Astrocyte of the cerebellum (primary cell): ENCODE data around the gene OR6X1.

Experiments used
- DNase-seq: peaks from one replicate; pipeline ENCODE4 v3.0.0-alpha.2; 2011; ENCODE audit warnings: low read depth
- H3K4me3 ChIP-seq: 2 replicates; pipeline ENCODE4 v1.5.1; 2011; ENCODE audit warnings: mild to moderate bottlenecking, low read depth, low read length, moderate library complexity
- CTCF ChIP-seq: IDR thresholded peaks from 2 replicates; pipeline ENCODE4 v1.5.1; 2012; ENCODE audit warnings: low read length, low read depth, moderate library complexity, mild to moderate bottlenecking; ENCODE audit errors: missing control alignments
- in situ Hi-C: cut with HindIII; loops from 2 replicates; pipeline ENCODE4 v1.10.0; 2017; ENCODE audit warnings: low sequenced_read_pairs

OR6X1 gene

GRCh38 chr11:123797541-123797940, 43.2 kb upstream of the OR6X1 start:
- no peak for DNase-seq
- in situ Hi-C loops = no loop called here
- no peak for TF ChIP-seq CTCF
- no peak overlapping the region for H3K4me3 ChIP-seq

DNA sequence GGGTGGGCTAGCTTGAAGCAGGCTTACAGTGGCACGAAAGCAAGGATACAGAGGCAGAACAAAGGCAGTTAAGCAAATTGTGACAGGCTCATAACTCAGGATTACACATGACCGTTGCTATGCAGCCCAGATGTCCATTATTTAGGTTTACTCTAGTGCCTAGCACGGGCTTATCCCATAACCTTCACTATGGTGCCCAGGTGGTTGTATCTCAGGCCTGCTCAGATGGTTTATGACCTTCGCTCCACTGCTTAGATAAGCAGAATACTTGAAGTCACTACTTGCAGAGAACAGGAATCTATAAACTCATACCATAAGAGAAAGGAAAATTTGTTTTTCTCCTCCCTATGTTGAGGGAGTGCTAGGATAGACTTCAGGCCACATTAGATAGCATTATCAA, 42.8 kb upstream of the OR6X1 start:
- DNase-seq = no peak
- no peak for TF ChIP-seq CTCF
- no peak overlapping the region for H3K4me3 ChIP-seq
- in situ Hi-C loops = no loop called here

DNA sequence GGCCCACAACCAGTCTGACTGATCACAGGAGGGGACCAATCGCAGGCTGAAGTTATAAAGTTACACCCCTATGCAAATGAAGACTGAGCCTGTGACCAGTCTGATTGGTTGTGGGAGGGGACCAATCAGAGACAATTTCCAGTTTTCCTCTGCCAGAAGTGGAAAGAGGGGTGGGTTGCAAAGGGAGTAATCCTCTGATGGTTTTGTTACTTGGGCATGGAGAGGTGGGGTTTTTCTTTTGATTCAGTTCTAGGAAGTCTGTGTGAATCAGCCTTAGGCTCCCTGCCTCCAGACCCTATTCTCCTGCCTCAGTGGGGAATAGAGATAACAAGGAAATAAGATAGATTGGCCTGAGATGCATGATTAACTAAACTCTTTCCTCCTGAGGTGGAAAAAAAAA, 41.9 kb upstream of the OR6X1 start:
- H3K4me3 ChIP-seq = no peak overlapping the region
- no peak for DNase-seq
- no peak for TF ChIP-seq CTCF
- in situ Hi-C loops = no loop called here

- no peak for DNase-seq
- no peak overlapping the region for H3K4me3 ChIP-seq
- in situ Hi-C loops = no loop called here
- TF ChIP-seq CTCF = no peak
Observed at GRCh38 chr11:123783536-123783935, 29.2 kb upstream of the OR6X1 start.

DNA sequence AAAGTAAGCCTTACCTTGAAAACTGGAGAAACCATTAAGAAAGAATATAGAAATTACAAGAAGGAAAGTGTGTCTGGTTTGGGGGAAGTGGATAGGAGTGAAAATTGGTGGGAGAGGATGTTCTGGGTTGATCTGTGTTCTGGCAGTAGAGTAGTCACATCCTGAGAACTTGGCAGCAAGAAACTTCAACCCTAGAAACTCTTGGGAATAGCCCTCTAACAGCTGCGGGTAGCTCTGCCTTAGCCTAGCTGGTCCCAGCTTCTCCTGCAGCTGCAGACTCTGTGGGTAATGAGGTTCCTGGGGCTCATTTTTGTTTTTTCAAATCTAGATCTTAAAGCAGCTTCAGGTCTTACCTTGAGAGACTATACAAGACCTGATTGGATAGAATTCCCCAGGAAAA, 24.2 kb upstream of the OR6X1 start:
- no peak for TF ChIP-seq CTCF
- H3K4me3 ChIP-seq = no peak overlapping the region
- DNase-seq = no peak
- in situ Hi-C loops = no loop called here

GRCh38 chr11:123775715-123776549, 21.6 kb upstream of the OR6X1 start:
- no peak for TF ChIP-seq CTCF
- no peak overlapping the region for H3K4me3 ChIP-seq
- DNase-seq = no peak
- in situ Hi-C loops = no loop called here
